ENCODE measurements around the gene ADNP. TPM values are rescaled to one million over a fixed set of nuclear protein-coding genes. Genes with fewer than 3 reads are reported as not detected.

ADNP gene
- total and polyA plus RNA-seq, 2 donors from 2014 or later, result 32.0 to 66.7 TPM

DNA sequence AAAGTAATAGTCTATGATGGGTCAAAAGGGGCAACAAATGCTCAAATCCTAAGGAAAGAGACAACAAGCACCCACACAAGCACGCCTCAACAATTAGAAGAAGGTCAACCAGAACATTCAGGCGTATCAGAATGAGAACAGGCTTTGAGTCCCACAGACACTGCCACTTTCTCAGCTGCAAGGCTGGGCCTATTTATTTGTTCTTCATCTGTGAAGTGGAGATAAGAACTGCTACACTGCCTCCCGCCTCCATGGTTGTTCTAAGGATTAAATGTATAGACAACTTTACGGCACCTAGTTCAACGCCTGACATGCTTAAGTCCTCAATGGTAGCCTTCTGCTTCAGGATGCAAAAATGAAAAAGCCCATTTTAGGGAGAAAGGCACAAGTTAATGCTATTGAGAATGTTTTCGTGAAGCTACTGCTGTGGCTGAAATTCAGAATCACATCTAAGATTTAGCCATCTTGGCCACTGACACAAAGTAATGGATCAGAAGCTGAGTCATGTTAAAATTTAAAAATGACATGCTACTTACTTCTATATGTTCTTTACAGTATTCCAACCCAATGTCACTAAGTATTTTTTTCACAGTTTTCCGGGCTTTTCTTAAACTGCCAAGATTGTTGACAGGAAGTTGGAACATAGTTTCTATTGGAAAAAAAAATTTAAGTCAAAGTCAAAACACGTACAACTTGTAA, 27.7 kb downstream of the ADNP start:
- Histone ChIP-seq H3K9ac (ENCODE audit: low read length in 3 of 3) (no peak overlapping the region), H3K27ac (ENCODE audit: low read depth in 2 of 2, low read length in 2 of 2) (no peak overlapping the region), H3K4me1 (ENCODE audit: control insufficient read depth in 2 of 3, insufficient read depth in 2 of 3, low read depth in 1 of 3, low read length in 3 of 3) (peaks cover 0 to 7% (median 0%) of the 10 kb centered on the region in 3 donors), H3K4me3 (ENCODE audit: low read length in 3 of 3) (no peak overlapping the region), H3K27me3 (ENCODE audit: control insufficient read depth, insufficient read depth, low read length) (no peaks in the 10 kb centered on the region), H3K9me3 (ENCODE audit: control insufficient read depth in 2 of 3, insufficient read depth in 1 of 3, low read length in 3 of 3) (no peaks in the 10 kb centered on the region), H3K36me3 (ENCODE audit: control insufficient read depth in 2 of 3, insufficient read depth in 3 of 3, low read length in 3 of 3) (peaks cover 9 to 18% (median 9%) of the 10 kb centered on the region in 3 donors)
- DNase-seq (no peak), FAIRE-seq (no peak)
- TF ChIP-seq, protein P1, sequence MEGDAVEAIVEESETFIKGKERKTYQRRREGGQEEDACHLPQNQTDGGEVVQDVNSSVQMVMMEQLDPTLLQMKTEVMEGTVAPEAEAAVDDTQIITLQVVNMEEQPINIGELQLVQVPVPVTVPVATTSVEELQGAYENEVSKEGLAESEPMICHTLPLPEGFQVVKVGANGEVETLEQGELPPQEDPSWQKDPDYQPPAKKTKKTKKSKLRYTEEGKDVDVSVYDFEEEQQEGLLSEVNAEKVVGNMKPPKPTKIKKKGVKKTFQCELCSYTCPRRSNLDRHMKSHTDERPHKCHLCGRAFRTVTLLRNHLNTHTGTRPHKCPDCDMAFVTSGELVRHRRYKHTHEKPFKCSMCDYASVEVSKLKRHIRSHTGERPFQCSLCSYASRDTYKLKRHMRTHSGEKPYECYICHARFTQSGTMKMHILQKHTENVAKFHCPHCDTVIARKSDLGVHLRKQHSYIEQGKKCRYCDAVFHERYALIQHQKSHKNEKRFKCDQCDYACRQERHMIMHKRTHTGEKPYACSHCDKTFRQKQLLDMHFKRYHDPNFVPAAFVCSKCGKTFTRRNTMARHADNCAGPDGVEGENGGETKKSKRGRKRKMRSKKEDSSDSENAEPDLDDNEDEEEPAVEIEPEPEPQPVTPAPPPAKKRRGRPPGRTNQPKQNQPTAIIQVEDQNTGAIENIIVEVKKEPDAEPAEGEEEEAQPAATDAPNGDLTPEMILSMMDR (IDR thresholded peaks at IDR 0.05; ENCODE audit: borderline replicate concordance, extremely low read depth, insufficient read depth), result no peak
- intact Hi-C loops (cut with DNase I), result no loop called here

DNA sequence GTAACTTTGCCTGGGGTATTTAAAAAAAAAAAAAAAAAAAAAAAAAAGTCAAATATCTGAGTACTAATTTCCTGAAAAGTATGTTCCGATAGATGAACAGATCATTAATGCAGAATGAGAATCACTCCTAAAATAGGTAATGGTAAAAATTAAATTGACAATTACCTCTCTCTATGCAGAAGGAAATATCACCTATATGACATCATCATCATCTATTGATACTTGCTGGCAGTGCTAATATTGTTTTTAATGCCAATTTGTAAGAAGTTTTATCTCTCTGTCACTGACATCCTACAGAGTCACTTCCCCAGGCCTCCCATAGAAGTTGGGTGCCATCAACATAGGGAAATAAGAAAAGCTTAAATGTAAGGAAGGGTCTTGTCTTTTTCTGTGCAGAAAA, 29.9 kb downstream of the ADNP start:
- TF ChIP-seq, protein P1 (IDR thresholded peaks at IDR 0.05; ENCODE audit: borderline replicate concordance, extremely low read depth, insufficient read depth), result no peak
- Histone ChIP-seq H3K4me1 (ENCODE audit: control insufficient read depth in 2 of 3, insufficient read depth in 2 of 3, low read depth in 1 of 3, low read length in 3 of 3) (peaks cover 0 to 7% (median 0%) of the 10 kb centered on the region in 3 donors), H3K9me3 (ENCODE audit: control insufficient read depth in 2 of 3, insufficient read depth in 1 of 3, low read length in 3 of 3) (no peaks in the 10 kb centered on the region), H3K4me3 (ENCODE audit: low read length in 3 of 3) (no peak overlapping the region), H3K9ac (ENCODE audit: low read length in 3 of 3) (no peak overlapping the region), H3K27me3 (ENCODE audit: control insufficient read depth, insufficient read depth, low read length) (no peaks in the 10 kb centered on the region), H3K27ac (ENCODE audit: low read depth in 2 of 2, low read length in 2 of 2) (no peak overlapping the region), H3K36me3 (ENCODE audit: control insufficient read depth in 2 of 3, insufficient read depth in 3 of 3, low read length in 3 of 3) (peaks cover 9 to 32% (median 18%) of the 10 kb centered on the region in 3 donors)
- intact Hi-C loops (cut with DNase I), result no loop called here
- no peak for DNase-seq
- no peak for FAIRE-seq

DNA sequence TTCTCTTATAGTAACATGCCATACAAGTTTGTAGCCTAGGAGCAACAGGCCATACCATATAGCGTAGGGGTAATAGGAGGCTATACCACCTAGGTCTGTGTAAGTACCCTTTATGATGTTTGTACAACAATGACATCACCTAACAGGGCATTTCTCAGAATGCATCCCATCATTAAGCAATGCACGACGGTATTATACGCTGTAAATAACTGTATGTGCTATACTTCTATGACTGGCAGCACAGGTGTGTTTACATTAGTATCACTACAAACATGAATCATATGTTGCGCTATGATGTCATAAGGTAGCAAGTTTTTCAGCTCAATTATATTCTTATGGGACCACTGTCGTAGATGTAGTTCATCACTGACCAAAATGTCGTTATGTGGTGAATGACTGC, 31.0 kb downstream of the ADNP start:
- FAIRE-seq (no peak), DNase-seq (no peak)
- Histone ChIP-seq H3K4me1 (ENCODE audit: control insufficient read depth in 2 of 3, insufficient read depth in 2 of 3, low read depth in 1 of 3, low read length in 3 of 3) (peaks cover 0 to 7% (median 0%) of the 10 kb centered on the region in 3 donors), H3K4me3 (ENCODE audit: low read length in 3 of 3) (no peak overlapping the region), H3K36me3 (ENCODE audit: control insufficient read depth in 2 of 3, insufficient read depth in 3 of 3, low read length in 3 of 3) (peaks cover 9 to 32% (median 18%) of the 10 kb centered on the region in 3 donors), H3K9ac (ENCODE audit: low read length in 3 of 3) (no peak overlapping the region), H3K9me3 (ENCODE audit: control insufficient read depth in 2 of 3, insufficient read depth in 1 of 3, low read length in 3 of 3) (no peaks in the 10 kb centered on the region), H3K27ac (ENCODE audit: low read depth in 2 of 2, low read length in 2 of 2) (no peak overlapping the region), H3K27me3 (ENCODE audit: control insufficient read depth, insufficient read depth, low read length) (no peaks in the 10 kb centered on the region)
- TF ChIP-seq, protein P1 (IDR thresholded peaks at IDR 0.05; ENCODE audit: borderline replicate concordance, extremely low read depth, insufficient read depth), result no peak
- intact Hi-C loops (cut with DNase I), result no loop called here
